ENCODE data around the gene STARD3NL.

DNA sequence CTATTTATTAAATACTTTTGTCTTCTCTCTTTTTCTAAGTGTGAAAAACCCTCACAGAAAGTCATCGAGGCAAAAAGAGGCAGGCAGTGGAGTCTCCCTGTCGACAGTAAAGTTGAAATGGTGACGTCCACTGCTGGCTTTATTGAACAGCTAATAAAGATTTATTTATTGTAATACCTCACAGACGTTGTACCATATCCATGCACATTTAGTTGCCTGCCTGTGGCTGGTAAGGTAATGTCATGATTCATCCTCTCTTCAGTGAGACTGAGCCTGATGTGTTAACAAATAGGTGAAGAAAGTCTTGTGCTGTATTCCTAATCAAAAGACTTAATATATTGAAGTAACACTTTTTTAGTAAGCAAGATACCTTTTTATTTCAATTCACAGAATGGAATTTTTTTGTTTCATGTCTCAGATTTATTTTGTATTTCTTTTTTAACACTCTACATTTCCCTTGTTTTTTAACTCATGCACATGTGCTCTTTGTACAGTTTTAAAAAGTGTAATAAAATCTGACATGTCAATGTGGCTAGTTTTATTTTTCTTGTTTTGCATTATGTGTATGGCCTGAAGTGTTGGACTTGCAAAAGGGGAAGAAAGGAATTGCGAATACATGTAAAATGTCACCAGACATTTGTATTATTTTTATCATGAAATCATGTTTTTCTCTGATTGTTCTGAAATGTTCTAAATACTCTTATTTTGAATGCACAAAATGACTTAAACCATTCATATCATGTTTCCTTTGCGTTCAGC lies 52.0 kb downstream of the STARD3NL start:
- TF ChIP-seq, protein P1, sequence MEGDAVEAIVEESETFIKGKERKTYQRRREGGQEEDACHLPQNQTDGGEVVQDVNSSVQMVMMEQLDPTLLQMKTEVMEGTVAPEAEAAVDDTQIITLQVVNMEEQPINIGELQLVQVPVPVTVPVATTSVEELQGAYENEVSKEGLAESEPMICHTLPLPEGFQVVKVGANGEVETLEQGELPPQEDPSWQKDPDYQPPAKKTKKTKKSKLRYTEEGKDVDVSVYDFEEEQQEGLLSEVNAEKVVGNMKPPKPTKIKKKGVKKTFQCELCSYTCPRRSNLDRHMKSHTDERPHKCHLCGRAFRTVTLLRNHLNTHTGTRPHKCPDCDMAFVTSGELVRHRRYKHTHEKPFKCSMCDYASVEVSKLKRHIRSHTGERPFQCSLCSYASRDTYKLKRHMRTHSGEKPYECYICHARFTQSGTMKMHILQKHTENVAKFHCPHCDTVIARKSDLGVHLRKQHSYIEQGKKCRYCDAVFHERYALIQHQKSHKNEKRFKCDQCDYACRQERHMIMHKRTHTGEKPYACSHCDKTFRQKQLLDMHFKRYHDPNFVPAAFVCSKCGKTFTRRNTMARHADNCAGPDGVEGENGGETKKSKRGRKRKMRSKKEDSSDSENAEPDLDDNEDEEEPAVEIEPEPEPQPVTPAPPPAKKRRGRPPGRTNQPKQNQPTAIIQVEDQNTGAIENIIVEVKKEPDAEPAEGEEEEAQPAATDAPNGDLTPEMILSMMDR (conservative IDR thresholded peaks at IDR 0.05; ENCODE audit: low read length), result no peak
- TF ChIP-seq EZH2phosphoT487 (IDR thresholded peaks at IDR 0.05; ENCODE audit: borderline replicate concordance), result no peak
